Type B pancreatic cell (in vitro differentiated cells): ENCODE data around the gene METTL26. TPM values are rescaled to one million over a fixed set of nuclear protein-coding genes. Genes with fewer than 3 reads are reported as not detected.

Experiments used
- DNase-seq: peaks from one replicate; pipeline ENCODE4 v3.0.0; 2021; ENCODE audit warnings: mixed read lengths; ENCODE audit not compliant: unreplicated experiment; ENCODE audit errors: extremely low spot score
- H3K27ac Mint-ChIP-seq: 2 replicates; pipeline ENCODE4 v1.8.0; 2021; ENCODE audit warnings: mild to moderate bottlenecking, mixed read lengths
- H3K27me3 Mint-ChIP-seq: 2 replicates; pipeline ENCODE4 v1.8.0; 2021; ENCODE audit warnings: mixed read lengths
- H3K36me3 Mint-ChIP-seq: 2 replicates; pipeline ENCODE4 v1.8.0; 2021; ENCODE audit warnings: mixed read lengths
- H3K4me1 Mint-ChIP-seq: one replicate; pipeline ENCODE4 v1.8.0; 2021; ENCODE audit warnings: mixed read lengths; ENCODE audit not compliant: unreplicated experiment
- H3K4me3 Mint-ChIP-seq: 2 replicates; pipeline ENCODE4 v1.8.0; 2021; ENCODE audit warnings: mild to moderate bottlenecking, mixed read lengths
- H3K9me3 Mint-ChIP-seq: 2 replicates; pipeline ENCODE4 v1.8.0; 2021; ENCODE audit warnings: mixed read lengths
- total RNA-seq: library from RNA; stranded (reverse); gene quantifications from 2 replicates; pipeline ENCODE4 v1.2.1, GENCODE V29; 2021; ENCODE audit warnings: low replicate concordance
- TF ChIP-seq, protein P1 (sequence below): fragments of 200-600 bp; sonication (generic); conservative IDR thresholded peaks from 2 replicates; pipeline ENCODE4 v1.5.0; 2021; ENCODE audit warnings: antibody characterized with exemption, mild to moderate bottlenecking

The METTL26 gene
- total RNA-seq, 1 donor from 2014 or later = 77.0 TPM

- DNase-seq = no peak
- TF ChIP-seq, protein P1, sequence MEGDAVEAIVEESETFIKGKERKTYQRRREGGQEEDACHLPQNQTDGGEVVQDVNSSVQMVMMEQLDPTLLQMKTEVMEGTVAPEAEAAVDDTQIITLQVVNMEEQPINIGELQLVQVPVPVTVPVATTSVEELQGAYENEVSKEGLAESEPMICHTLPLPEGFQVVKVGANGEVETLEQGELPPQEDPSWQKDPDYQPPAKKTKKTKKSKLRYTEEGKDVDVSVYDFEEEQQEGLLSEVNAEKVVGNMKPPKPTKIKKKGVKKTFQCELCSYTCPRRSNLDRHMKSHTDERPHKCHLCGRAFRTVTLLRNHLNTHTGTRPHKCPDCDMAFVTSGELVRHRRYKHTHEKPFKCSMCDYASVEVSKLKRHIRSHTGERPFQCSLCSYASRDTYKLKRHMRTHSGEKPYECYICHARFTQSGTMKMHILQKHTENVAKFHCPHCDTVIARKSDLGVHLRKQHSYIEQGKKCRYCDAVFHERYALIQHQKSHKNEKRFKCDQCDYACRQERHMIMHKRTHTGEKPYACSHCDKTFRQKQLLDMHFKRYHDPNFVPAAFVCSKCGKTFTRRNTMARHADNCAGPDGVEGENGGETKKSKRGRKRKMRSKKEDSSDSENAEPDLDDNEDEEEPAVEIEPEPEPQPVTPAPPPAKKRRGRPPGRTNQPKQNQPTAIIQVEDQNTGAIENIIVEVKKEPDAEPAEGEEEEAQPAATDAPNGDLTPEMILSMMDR = no peak
- Mint-ChIP-seq H3K27me3 (no peaks in the 10 kb centered on the region), H3K27ac (no peak within 1 kb of the TSS), H3K36me3 (no peaks in the 10 kb centered on the region), H3K4me3 (peak within 1 kb of the TSS; percentile 36), H3K4me1 (peaks cover 5% of the 10 kb centered on the region), H3K9me3 (no peaks in the 10 kb centered on the region)
Measured at GRCh38 chr16:630815-631405, 5.2 kb downstream of the METTL26 start, which contains the start of gene WFIKKN1. Gene WFIKKN1, plus strand, starts transcription at chr16:630985. Its CDS starts 269 bp downstream, at chr16:631254.

DNA sequence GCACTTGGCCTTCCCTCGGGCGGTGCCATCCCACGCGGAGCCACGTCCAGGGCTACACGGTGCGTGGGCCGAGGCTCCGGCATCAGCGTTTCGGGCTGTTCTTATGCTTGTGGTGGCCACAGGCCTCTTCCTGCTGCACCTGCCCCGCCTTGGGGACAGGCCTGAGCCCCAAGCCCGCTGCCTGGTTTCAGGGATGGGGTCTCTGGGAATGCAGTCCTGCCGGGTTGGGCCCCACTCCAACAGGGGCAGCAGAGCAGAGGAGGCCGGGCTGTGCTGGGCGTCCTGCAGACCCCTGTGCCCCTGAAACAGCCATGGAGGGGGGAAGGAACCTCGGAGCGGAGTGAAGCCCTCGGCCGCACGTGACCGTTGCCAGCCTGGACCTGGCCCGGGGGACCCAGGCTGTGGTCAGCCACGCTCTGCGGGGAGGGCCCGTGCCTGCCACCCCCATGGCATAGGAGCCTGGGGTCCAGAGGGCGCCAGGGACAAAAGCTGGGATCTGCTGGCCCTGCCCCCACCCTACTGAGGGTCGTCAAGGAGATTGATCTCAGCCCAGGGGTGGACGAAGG lies 5.8 kb downstream of the METTL26 start:
- DNase-seq = no peak
- Mint-ChIP-seq H3K9me3 (no peaks in the 10 kb centered on the region), H3K27ac (no peak overlapping the region), H3K4me1 (peaks cover 5% of the 10 kb centered on the region), H3K36me3 (no peaks in the 10 kb centered on the region), H3K27me3 (no peaks in the 10 kb centered on the region), H3K4me3 (no peak overlapping the region)
- TF ChIP-seq, protein P1 = no peak

- Mint-ChIP-seq H3K4me3 (peak overlapping the region; percentile 36), H3K9me3 (no peaks in the 10 kb centered on the region), H3K27me3 (no peaks in the 10 kb centered on the region), H3K27ac (no peak overlapping the region), H3K36me3 (no peaks in the 10 kb centered on the region), H3K4me1 (peaks cover 5% of the 10 kb centered on the region)
- DNase-seq = no peak
- TF ChIP-seq, protein P1 = no peak
Measured at GRCh38 chr16:629833-630248, 6.3 kb downstream of the METTL26 start.

DNA sequence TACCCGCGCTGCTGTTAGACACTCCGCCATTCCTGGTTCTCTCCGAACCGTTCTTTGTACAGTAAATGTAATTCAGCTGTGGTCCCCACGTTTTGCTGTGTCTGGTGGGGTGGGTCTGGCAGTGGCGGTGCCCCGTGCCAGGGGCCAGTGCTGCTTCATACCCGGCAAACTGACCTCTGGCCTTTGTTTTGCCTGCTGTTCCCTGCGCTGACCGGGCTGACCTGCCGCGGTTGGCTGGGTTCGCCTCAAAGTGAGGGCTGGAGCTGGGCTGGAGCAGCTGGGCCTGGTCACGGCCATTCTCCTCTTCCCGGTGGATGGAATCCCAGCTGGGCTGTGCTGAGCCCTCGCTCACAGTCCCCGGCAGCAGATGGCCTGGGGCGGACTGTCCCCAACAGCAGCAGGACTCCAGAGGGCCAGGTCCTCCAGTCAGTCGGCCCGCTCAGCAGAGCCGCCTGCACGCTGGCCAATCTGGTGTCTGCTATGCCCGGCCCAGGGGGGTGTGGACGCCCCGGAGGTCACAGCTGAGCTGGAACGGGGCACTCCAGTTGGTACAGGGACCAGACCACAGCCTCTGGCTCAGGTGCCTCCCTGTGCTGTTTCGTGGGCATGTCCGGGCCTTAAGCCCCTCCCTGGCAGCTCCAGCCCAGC lies 6.8 kb downstream of the METTL26 start:
- peak overlapping the region; percentile 9 for H3K4me3 Mint-ChIP-seq
- DNase-seq = no peak
- H3K9me3 Mint-ChIP-seq = no peaks in the 10 kb centered on the region
- TF ChIP-seq, protein P1 = no peak
- H3K27ac Mint-ChIP-seq = no peak overlapping the region
- peaks cover 9% of the 10 kb centered on the region for H3K4me1 Mint-ChIP-seq
- H3K27me3 Mint-ChIP-seq = no peaks in the 10 kb centered on the region
- no peaks in the 10 kb centered on the region for H3K36me3 Mint-ChIP-seq

- H3K4me1 Mint-ChIP-seq = peaks cover 15% of the 10 kb centered on the region
- H3K4me3 Mint-ChIP-seq = no peak overlapping the region
- TF ChIP-seq, protein P1 = no peak
- H3K27me3 Mint-ChIP-seq = no peaks in the 10 kb centered on the region
- no peaks in the 10 kb centered on the region for H3K36me3 Mint-ChIP-seq
- no peaks in the 10 kb centered on the region for H3K9me3 Mint-ChIP-seq
- no peak for DNase-seq
- no peak overlapping the region for H3K27ac Mint-ChIP-seq
Measured at GRCh38 chr16:628321-629061, 7.6 kb downstream of the METTL26 start.
